ENCODE measurements around the gene CDKN1C.

CDKN1C gene

GRCh38 chr11:2835296-2835695 lies 50.3 kb downstream of the CDKN1C start:
- ATAC-seq, result no peak
- no peak for TF ChIP-seq ISL1 (CRISPR knock-in tag; IDR thresholded peaks at IDR 0.05)
- no peak for TF ChIP-seq PPARA (CRISPR knock-in tag; IDR thresholded peaks at IDR 0.05; ENCODE audit: borderline replicate concordance)
- TF ChIP-seq GLIS3 (CRISPR knock-in tag; IDR thresholded peaks at IDR 0.05), result no peak
- TF ChIP-seq ZC3H10 (CRISPR knock-in tag; IDR thresholded peaks at IDR 0.05), result no peak
- no peak for TF ChIP-seq BACH2 (CRISPR knock-in tag; IDR thresholded peaks at IDR 0.05; ENCODE audit: borderline replicate concordance)
- TF ChIP-seq ZNF70 (CRISPR knock-in tag; IDR thresholded peaks at IDR 0.05), result no peak
- TF ChIP-seq TSHZ2 (CRISPR knock-in tag; IDR thresholded peaks at IDR 0.05), result no peak
- TF ChIP-seq TCF4 (CRISPR knock-in tag; IDR thresholded peaks at IDR 0.05; ENCODE audit: borderline replicate concordance), result no peak
- TF ChIP-seq TOX (CRISPR knock-in tag; IDR thresholded peaks at IDR 0.05; ENCODE audit: borderline replicate concordance), result no peak
- no peak for TF ChIP-seq SNAI2 (CRISPR knock-in tag; IDR thresholded peaks at IDR 0.05)

GRCh38 chr11:2834503-2835273 lies 50.9 kb downstream of the CDKN1C start:
- ATAC-seq, result no peak
- TF ChIP-seq CSDC2 (CRISPR knock-in tag; IDR thresholded peaks at IDR 0.05) (no peak), PPARA (CRISPR knock-in tag; IDR thresholded peaks at IDR 0.05; ENCODE audit: borderline replicate concordance) (no peak), TSHZ2 (CRISPR knock-in tag; IDR thresholded peaks at IDR 0.05) (no peak), CSRNP3 (CRISPR knock-in tag; IDR thresholded peaks at IDR 0.05) (no peak), ZNF8 (CRISPR knock-in tag; IDR thresholded peaks at IDR 0.05) (no peak), OSR1 (CRISPR knock-in tag; IDR thresholded peaks at IDR 0.05) (no peak), POU6F1 (CRISPR knock-in tag; IDR thresholded peaks at IDR 0.05; ENCODE audit: borderline replicate concordance, low read depth) (no peak), ARNTL (CRISPR knock-in tag; IDR thresholded peaks at IDR 0.05; ENCODE audit: borderline replicate concordance, low read depth) (no peak), SNAI2 (CRISPR knock-in tag; IDR thresholded peaks at IDR 0.05) (no peak), PATZ1 (CRISPR knock-in tag; IDR thresholded peaks at IDR 0.05; ENCODE audit: borderline replicate concordance) (no peak), ZNF565 (CRISPR knock-in tag; conservative IDR thresholded peaks at IDR 0.05; ENCODE audit: low read depth) (no peak)
